ENCODE results near the gene PCDHB2. TPM values are rescaled to one million over a fixed set of nuclear protein-coding genes. Genes with fewer than 3 reads are reported as not detected.

PCDHB2 gene
- 1.1 TPM for total RNA-seq
- long read RNA-seq, full-length matches to known transcripts: 3 of 3 reads
- long read RNA-seq, partial matches to known transcripts: 0 of 3 reads
- long read RNA-seq, other reads (novel, unspliced or antisense): 0 of 3 reads

GRCh38 chr5:141094481-141095262 lies at the start of gene PCDHB2:
TSS of gene PCDHB2 (plus strand) at chr5:141094615. CDS start at chr5:141094791, 176 bp downstream.
- Histone ChIP-seq H3K9me3 (replicated peaks) (peaks cover 73% of the 10 kb centered on the region), H3K4me3 (peak within 1 kb of the TSS; percentile 54), H3K27ac (replicated peaks) (peak within 1 kb of the TSS; percentile 17), H3K4me1 (no peaks in the 10 kb centered on the region), H3K36me3 (no peaks in the 10 kb centered on the region), H3K27me3 (ENCODE audit: low read depth) (peaks cover 69% of the 10 kb centered on the region)
- intact Hi-C loops (cut with micrococcal nuclease): no loop called here
- no peak for DNase-seq
- TF ChIP-seq, protein P1, sequence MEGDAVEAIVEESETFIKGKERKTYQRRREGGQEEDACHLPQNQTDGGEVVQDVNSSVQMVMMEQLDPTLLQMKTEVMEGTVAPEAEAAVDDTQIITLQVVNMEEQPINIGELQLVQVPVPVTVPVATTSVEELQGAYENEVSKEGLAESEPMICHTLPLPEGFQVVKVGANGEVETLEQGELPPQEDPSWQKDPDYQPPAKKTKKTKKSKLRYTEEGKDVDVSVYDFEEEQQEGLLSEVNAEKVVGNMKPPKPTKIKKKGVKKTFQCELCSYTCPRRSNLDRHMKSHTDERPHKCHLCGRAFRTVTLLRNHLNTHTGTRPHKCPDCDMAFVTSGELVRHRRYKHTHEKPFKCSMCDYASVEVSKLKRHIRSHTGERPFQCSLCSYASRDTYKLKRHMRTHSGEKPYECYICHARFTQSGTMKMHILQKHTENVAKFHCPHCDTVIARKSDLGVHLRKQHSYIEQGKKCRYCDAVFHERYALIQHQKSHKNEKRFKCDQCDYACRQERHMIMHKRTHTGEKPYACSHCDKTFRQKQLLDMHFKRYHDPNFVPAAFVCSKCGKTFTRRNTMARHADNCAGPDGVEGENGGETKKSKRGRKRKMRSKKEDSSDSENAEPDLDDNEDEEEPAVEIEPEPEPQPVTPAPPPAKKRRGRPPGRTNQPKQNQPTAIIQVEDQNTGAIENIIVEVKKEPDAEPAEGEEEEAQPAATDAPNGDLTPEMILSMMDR (IDR thresholded peaks at IDR 0.05; ENCODE audit: borderline replicate concordance): peak; percentile 45

- Histone ChIP-seq H3K4me3 (peak within 1 kb of the TSS; percentile 62), H3K4me1 (peaks cover 8% of the 10 kb centered on the region), H3K27ac (replicated peaks) (no peak within 1 kb of the TSS), H3K27me3 (ENCODE audit: low read depth) (peaks cover 92% of the 10 kb centered on the region), H3K36me3 (no peaks in the 10 kb centered on the region), H3K9me3 (replicated peaks) (no peaks in the 10 kb centered on the region)
- TF ChIP-seq, protein P1 (IDR thresholded peaks at IDR 0.05; ENCODE audit: borderline replicate concordance): no peak
- intact Hi-C loops (cut with micrococcal nuclease): no loop called here
- no peak for DNase-seq
Measured at GRCh38 chr5:141050622-141051520, 43.5 kb upstream of the PCDHB2 start, which contains the start of gene PCDHB1. TSS of gene PCDHB1 (plus strand) at chr5:141051374. CDS start at chr5:141051471, 97 bp downstream.

- Histone ChIP-seq H3K27me3 (ENCODE audit: low read depth) (peaks cover 91% of the 10 kb centered on the region), H3K9me3 (replicated peaks) (no peaks in the 10 kb centered on the region), H3K36me3 (no peaks in the 10 kb centered on the region), H3K4me1 (peaks cover 8% of the 10 kb centered on the region), H3K27ac (replicated peaks) (no peak overlapping the region), H3K4me3 (peak overlapping the region; percentile 62)
- TF ChIP-seq, protein P1 (IDR thresholded peaks at IDR 0.05; ENCODE audit: borderline replicate concordance): no peak
- DNase-seq: no peak
- intact Hi-C loops (cut with micrococcal nuclease): no loop called here
Measured at GRCh38 chr5:141051521-141051866, 42.9 kb upstream of the PCDHB2 start.

- H3K27me3 ChIP-seq (ENCODE audit: low read depth): peaks cover 56% of the 10 kb centered on the region
- peak overlapping the region; percentile 31 for H3K4me3 ChIP-seq
- no peaks in the 10 kb centered on the region for H3K36me3 ChIP-seq
- no peak overlapping the region for H3K27ac ChIP-seq (replicated peaks)
- no peak for DNase-seq
- intact Hi-C loops (cut with micrococcal nuclease): no loop called here
- TF ChIP-seq, protein P1 (IDR thresholded peaks at IDR 0.05; ENCODE audit: borderline replicate concordance): no peak
- H3K4me1 ChIP-seq: no peaks in the 10 kb centered on the region
- H3K9me3 ChIP-seq (replicated peaks): peaks cover 14% of the 10 kb centered on the region
Measured at GRCh38 chr5:141077826-141078225, 16.6 kb upstream of the PCDHB2 start.

DNA sequence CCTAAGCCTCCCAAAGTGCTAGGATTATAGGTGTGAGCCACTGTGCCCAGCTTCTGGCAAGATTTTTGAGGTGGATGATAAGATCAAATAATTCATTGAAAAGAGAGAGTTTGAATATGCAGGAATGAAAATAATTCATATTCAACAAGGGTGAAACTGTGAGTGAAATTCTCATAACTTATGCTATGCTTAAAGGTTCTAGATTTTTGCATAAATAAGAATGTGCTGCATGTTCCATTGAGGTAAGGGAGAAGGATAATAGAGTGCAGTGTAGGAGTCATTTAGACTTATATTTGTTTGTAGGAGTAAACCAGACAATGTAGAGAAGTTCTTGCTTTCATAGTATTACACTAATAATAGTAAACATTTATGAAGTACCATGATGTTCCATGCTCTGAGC lies 12.2 kb upstream of the PCDHB2 start:
- Histone ChIP-seq H3K27ac (replicated peaks) (no peak overlapping the region), H3K27me3 (ENCODE audit: low read depth) (peaks cover 68% of the 10 kb centered on the region), H3K4me1 (peaks cover 5% of the 10 kb centered on the region), H3K36me3 (no peaks in the 10 kb centered on the region), H3K4me3 (no peak overlapping the region), H3K9me3 (replicated peaks) (peaks cover 28% of the 10 kb centered on the region)
- TF ChIP-seq, protein P1 (IDR thresholded peaks at IDR 0.05; ENCODE audit: borderline replicate concordance): no peak
- intact Hi-C loops (cut with micrococcal nuclease): no loop called here
- no peak for DNase-seq
